MCF 10A (cell line): ENCODE data around the gene BAMBI. TPM values are rescaled to one million over a fixed set of nuclear protein-coding genes. Genes with fewer than 3 reads are reported as not detected.

Experiments
- BruUV-seq: library from RNA; stranded (reverse); fragments of 400-500 nt; replicated peaks from 2 replicates; lab custom pipeline; 2021; lab: Mats Ljungman, UMichigan
- CTCF ChIA-PET: fragments of 300-600 bp; sonication (Branson Sonifier 250); formaldehyde crosslinking; extraction: SDS; loops from one replicate; lab custom pipeline; 2021; ENCODE audit warnings: antibody characterized with exemption, inconsistent platforms; lab: Yijun Ruan, JAX
- POLR2A ChIA-PET: fragments of 300-600, 350-650 bp; sonication (Branson Sonifier 250); formaldehyde crosslinking; extraction: SDS; loops from one replicate; lab custom pipeline; 2020; ENCODE audit warnings: antibody characterized with exemption, inconsistent platforms; lab: Yijun Ruan, JAX
- DNase-seq: peaks from one replicate; pipeline ENCODE4 v3.0.0-alpha.2; 2018; ENCODE audit not compliant: unreplicated experiment
- H3K27ac Mint-ChIP-seq: one replicate; pipeline ENCODE4 v1.8.0; 2022; ENCODE audit warnings: mild to moderate bottlenecking, low read depth, mixed read lengths; ENCODE audit not compliant: unreplicated experiment
- H3K27me3 Mint-ChIP-seq: one replicate; pipeline ENCODE4 v1.8.0; 2022; ENCODE audit warnings: mixed read lengths; ENCODE audit not compliant: insufficient read depth, unreplicated experiment
- H3K36me3 Mint-ChIP-seq: one replicate; pipeline ENCODE4 v1.8.0; 2022; ENCODE audit warnings: mild to moderate bottlenecking, moderate library complexity, mixed read lengths; ENCODE audit not compliant: insufficient read depth, unreplicated experiment
- H3K4me1 Mint-ChIP-seq: one replicate; pipeline ENCODE4 v1.8.0; 2022; ENCODE audit warnings: mixed read lengths; ENCODE audit not compliant: insufficient read depth, unreplicated experiment
- H3K4me3 Mint-ChIP-seq: one replicate; pipeline ENCODE4 v1.8.0; 2022; ENCODE audit warnings: mild to moderate bottlenecking, moderate library complexity, mixed read lengths; ENCODE audit not compliant: unreplicated experiment
- H3K9me3 Mint-ChIP-seq: one replicate; pipeline ENCODE4 v1.8.0; 2022; ENCODE audit warnings: mixed read lengths; ENCODE audit not compliant: unreplicated experiment
- CTCF ChIP-seq: fragments of 200-600 bp; IDR thresholded peaks from one replicate; pipeline ENCODE4 v1.8.0; 2022; ENCODE audit warnings: antibody characterized with exemption, mild to moderate bottlenecking; ENCODE audit not compliant: unreplicated experiment
- intact Hi-C: fragments of 100-400 bp; cut with micrococcal nuclease; formaldehyde crosslinking; loops from 2 replicates; pipeline ENCODE4 v1.14.1; 2022
- total RNA-seq: library from RNA; stranded (reverse); gene quantifications from 2 replicates; pipeline ENCODE4 v1.2.3, GENCODE V29; 2022

BAMBI gene
- total RNA-seq, 1 experiment from 2014 or later = 31.6 TPM

DNA sequence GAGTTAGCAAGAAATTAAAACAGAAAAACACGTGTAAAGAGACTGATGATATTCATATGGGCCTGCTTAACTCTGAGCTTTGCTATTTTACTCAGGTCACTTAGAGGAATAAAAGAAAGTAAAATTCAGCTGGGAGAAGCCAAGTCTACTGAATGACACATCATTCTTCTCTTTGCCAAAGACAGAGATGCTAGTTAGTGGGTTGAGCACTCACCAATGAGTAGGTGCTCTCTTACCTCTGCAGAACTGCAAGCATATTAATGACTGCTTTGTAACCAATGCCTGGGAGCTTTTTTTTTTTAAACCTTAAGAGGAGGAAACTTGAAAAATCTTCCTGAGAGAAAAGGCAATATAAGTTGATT lies 44.8 kb upstream of the BAMBI start:
- POLR2A ChIA-PET = no interaction called here
- H3K27me3 Mint-ChIP-seq = no peaks in the 10 kb centered on the region
- DNase-seq = no peak
- H3K27ac Mint-ChIP-seq = no peak overlapping the region
- H3K4me3 Mint-ChIP-seq = no peak overlapping the region
- intact Hi-C loops = no loop called here
- no TSS peak for BruUV-seq
- H3K36me3 Mint-ChIP-seq = peaks cover 5% of the 10 kb centered on the region
- H3K4me1 Mint-ChIP-seq = peaks cover 15% of the 10 kb centered on the region
- CTCF ChIA-PET = interaction anchor here (0.6 to 1.2 kb wide), 5 partner anchors 447 to 900 kb away, joined by 3 to 5 read pairs (median 4); no protein-coding TSS in a partner anchor
- no peaks in the 10 kb centered on the region for H3K9me3 Mint-ChIP-seq
- no peak for TF ChIP-seq CTCF

- no peak overlapping the region for H3K4me3 Mint-ChIP-seq
- POLR2A ChIA-PET = no interaction called here
- no peak for DNase-seq
- H3K27ac Mint-ChIP-seq = no peak overlapping the region
- CTCF ChIA-PET = no interaction called here
- intact Hi-C loops = no loop called here
- no peak for TF ChIP-seq CTCF
- no TSS peak for BruUV-seq
- H3K36me3 Mint-ChIP-seq = peaks cover 5% of the 10 kb centered on the region
- H3K27me3 Mint-ChIP-seq = no peaks in the 10 kb centered on the region
- peaks cover 7% of the 10 kb centered on the region for H3K4me1 Mint-ChIP-seq
- H3K9me3 Mint-ChIP-seq = no peaks in the 10 kb centered on the region
Measured at GRCh38 chr10:28633750-28634149, 43.6 kb upstream of the BAMBI start.

DNA sequence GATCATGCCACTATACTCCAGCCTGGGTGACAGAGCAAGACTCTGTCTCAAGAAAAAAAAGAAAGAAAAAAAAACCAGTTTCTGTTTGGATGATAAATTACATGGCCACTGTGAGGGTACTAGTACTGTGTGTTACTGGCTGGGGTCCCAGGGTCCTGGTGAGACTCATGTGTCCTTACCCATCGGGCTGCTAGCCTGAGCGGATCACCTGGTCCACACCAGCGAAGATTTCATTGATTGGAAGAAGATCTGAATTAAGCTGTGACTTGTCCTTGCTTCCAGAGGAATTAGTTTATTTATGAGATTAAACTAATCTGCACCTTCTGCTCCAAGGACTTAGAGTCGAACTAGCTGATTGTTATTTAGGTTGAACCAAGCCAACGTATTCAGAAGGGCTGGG lies 40.0 kb upstream of the BAMBI start:
- Mint-ChIP-seq H3K4me3 (no peak overlapping the region), H3K27me3 (no peaks in the 10 kb centered on the region), H3K27ac (no peak overlapping the region), H3K9me3 (no peaks in the 10 kb centered on the region), H3K4me1 (peaks cover 2% of the 10 kb centered on the region), H3K36me3 (peaks cover 5% of the 10 kb centered on the region)
- no peak for DNase-seq
- TF ChIP-seq CTCF = no peak
- BruUV-seq = no TSS peak
- intact Hi-C loops = no loop called here
- POLR2A ChIA-PET = no interaction called here
- CTCF ChIA-PET = interaction anchor here (0.7 kb wide), 1 partner anchor 33 kb away, joined by 3 read pairs; no protein-coding TSS in a partner anchor

DNA sequence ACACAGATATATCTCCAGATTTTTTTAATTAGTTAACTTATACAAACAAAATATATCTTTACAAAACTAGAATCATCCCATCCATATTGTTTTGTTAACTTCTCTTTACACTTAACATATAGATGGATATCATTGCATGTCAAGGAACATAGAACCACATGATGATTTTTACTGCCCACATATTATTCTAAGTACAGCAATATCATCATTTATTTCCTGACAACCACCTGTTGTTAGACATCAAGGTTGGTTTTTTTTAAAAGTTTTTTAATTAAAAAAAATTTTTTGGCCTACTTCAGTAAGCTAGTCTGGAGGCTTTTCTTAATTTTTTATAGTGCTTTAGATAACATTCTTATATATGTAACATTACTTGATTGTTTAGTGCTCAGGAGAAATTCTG lies 38.9 kb upstream of the BAMBI start:
- no peak for DNase-seq
- intact Hi-C loops = no loop called here
- Mint-ChIP-seq H3K27me3 (no peaks in the 10 kb centered on the region), H3K27ac (no peak overlapping the region), H3K36me3 (no peaks in the 10 kb centered on the region), H3K4me3 (no peak overlapping the region), H3K4me1 (no peaks in the 10 kb centered on the region), H3K9me3 (no peaks in the 10 kb centered on the region)
- BruUV-seq = no TSS peak
- TF ChIP-seq CTCF = no peak
- POLR2A ChIA-PET = interaction anchor here (0.7 kb wide), 1 partner anchor 526 kb away, joined by 4 read pairs; no protein-coding TSS in a partner anchor
- CTCF ChIA-PET = interaction anchor here (0.7 to 1.0 kb wide), 2 partner anchors 153 to 666 kb away, joined by 3 to 7 read pairs; no protein-coding TSS in a partner anchor
